HEK293 (cell line): ENCODE results near the gene AMPD3.

Experiments used
- GFI1B ChIP-seq: fragments of 450-650 bp; formaldehyde crosslinking; IDR thresholded peaks from 2 replicates; pipeline ENCODE4 v1.5.1; 2016; ENCODE audit warnings: missing biosample characterization, missing genetic modification characterization
- HOXC10 ChIP-seq: sonication (generic); formaldehyde crosslinking; IDR thresholded peaks from 2 replicates; pipeline ENCODE4 v1.8.1; 2023; ENCODE audit warnings: mild to moderate bottlenecking, missing genetic modification reagents
- IKZF3 ChIP-seq: fragments of 450-650 bp; IDR thresholded peaks from 2 replicates; pipeline ENCODE4 v1.5.0; 2018; ENCODE audit warnings: missing biosample characterization, mild to moderate bottlenecking, missing genetic modification characterization, moderate library complexity
- KLF16 ChIP-seq: fragments of 450-650 bp; formaldehyde crosslinking; IDR thresholded peaks from 2 replicates; pipeline ENCODE4 v1.5.1; 2017; ENCODE audit warnings: missing biosample characterization, missing genetic modification characterization
- ZBTB11 ChIP-seq: fragments of 450-650 bp; formaldehyde crosslinking; conservative IDR thresholded peaks from 2 replicates; pipeline ENCODE4 v1.5.1; 2016; ENCODE audit warnings: low read depth, missing biosample characterization, missing genetic modification characterization
- ZBTB20 ChIP-seq: fragments of 450-650 bp; formaldehyde crosslinking; IDR thresholded peaks from 2 replicates; pipeline ENCODE4 v1.5.1; 2016; ENCODE audit warnings: missing biosample characterization, missing genetic modification characterization
- ZFHX2 ChIP-seq: fragments of 450-650 bp; formaldehyde crosslinking; conservative IDR thresholded peaks from 2 replicates; pipeline ENCODE4 v1.5.1; 2016; ENCODE audit warnings: missing biosample characterization, missing genetic modification characterization
- ZNF121 ChIP-seq: fragments of 450-650 bp; formaldehyde crosslinking; IDR thresholded peaks from 2 replicates; pipeline ENCODE4 v1.5.1; 2016; ENCODE audit warnings: missing biosample characterization, missing genetic modification characterization
- ZNF140 ChIP-seq: fragments of 450-650 bp; formaldehyde crosslinking; IDR thresholded peaks from 2 replicates; pipeline ENCODE4 v1.5.1; 2016; ENCODE audit warnings: missing biosample characterization, missing genetic modification characterization
- ZNF155 ChIP-seq: fragments of 450-650 bp; formaldehyde crosslinking; IDR thresholded peaks from 2 replicates; pipeline ENCODE4 v1.5.1; 2016; ENCODE audit warnings: missing biosample characterization, missing genetic modification characterization
- ZNF157 ChIP-seq: fragments of 450-650 bp; formaldehyde crosslinking; IDR thresholded peaks from 2 replicates; pipeline ENCODE4 v1.5.1; 2016; ENCODE audit warnings: missing biosample characterization, missing genetic modification characterization
- ZNF280D ChIP-seq: fragments of 450-650 bp; formaldehyde crosslinking; IDR thresholded peaks from 2 replicates; pipeline ENCODE4 v1.5.1; 2016; ENCODE audit warnings: missing biosample characterization, missing genetic modification characterization
- ZNF311 ChIP-seq: fragments of 450-650 bp; formaldehyde crosslinking; IDR thresholded peaks from 2 replicates; pipeline ENCODE4 v1.5.1; 2017; ENCODE audit warnings: missing biosample characterization, missing genetic modification characterization, borderline replicate concordance
- ZNF37A ChIP-seq: fragments of 450-650 bp; IDR thresholded peaks from 2 replicates; pipeline ENCODE4 v1.5.1; 2018; ENCODE audit warnings: missing biosample characterization, missing genetic modification characterization
- ZNF404 ChIP-seq: fragments of 450-650 bp; formaldehyde crosslinking; IDR thresholded peaks from 2 replicates; pipeline ENCODE4 v1.5.1; 2017; ENCODE audit warnings: missing biosample characterization, missing genetic modification characterization
- ZNF426 ChIP-seq: fragments of 450-650 bp; formaldehyde crosslinking; IDR thresholded peaks from 2 replicates; pipeline ENCODE4 v1.5.1; 2017; ENCODE audit warnings: missing biosample characterization, missing genetic modification characterization, mild to moderate bottlenecking, inconsistent platforms, moderate library complexity
- ZNF621 ChIP-seq: fragments of 450-650 bp; formaldehyde crosslinking; IDR thresholded peaks from 2 replicates; pipeline ENCODE4 v1.5.1; 2017; ENCODE audit warnings: missing biosample characterization, missing genetic modification characterization
- ZNF76 ChIP-seq: fragments of 450-650 bp; formaldehyde crosslinking; IDR thresholded peaks from 2 replicates; pipeline ENCODE4; 2016; ENCODE audit warnings: low read depth, missing biosample characterization, missing genetic modification characterization, borderline replicate concordance
- ZNF776 ChIP-seq: fragments of 450-650 bp; formaldehyde crosslinking; IDR thresholded peaks from 2 replicates; pipeline ENCODE4 v1.5.0; 2017; ENCODE audit warnings: missing biosample characterization, missing genetic modification characterization, borderline replicate concordance
- ZNF785 ChIP-seq: fragments of 450-650 bp; formaldehyde crosslinking; IDR thresholded peaks from 2 replicates; pipeline ENCODE4 v1.5.1; 2016; ENCODE audit warnings: missing biosample characterization, missing genetic modification characterization
- ZSCAN16 ChIP-seq: fragments of 450-650 bp; formaldehyde crosslinking; IDR thresholded peaks from 2 replicates; pipeline ENCODE4 v1.5.1; 2016; ENCODE audit warnings: missing biosample characterization, missing genetic modification characterization
- ZSCAN23 ChIP-seq: fragments of 450-650 bp; formaldehyde crosslinking; IDR thresholded peaks from 2 replicates; pipeline ENCODE4 v1.5.1; 2016; ENCODE audit warnings: missing biosample characterization, missing genetic modification characterization
- TF ChIP-seq, protein P1 (sequence below): fragments of 450-650 bp; formaldehyde crosslinking; IDR thresholded peaks from 2 replicates; pipeline ENCODE4; 2016; ENCODE audit warnings: missing biosample characterization, missing genetic modification characterization
- TF ChIP-seq, protein P2 (sequence below): fragments of 450-650 bp; formaldehyde crosslinking; IDR thresholded peaks from 2 replicates; pipeline ENCODE4 v1.5.1; 2016; ENCODE audit warnings: missing biosample characterization, missing genetic modification characterization
- TF ChIP-seq, protein P3 (sequence below): fragments of 450-650 bp; formaldehyde crosslinking; IDR thresholded peaks from 2 replicates; pipeline ENCODE4 v1.5.1; 2016; ENCODE audit warnings: missing biosample characterization, missing genetic modification characterization
- TF ChIP-seq, protein P4 (sequence below): fragments of 450-650 bp; formaldehyde crosslinking; IDR thresholded peaks from 2 replicates; pipeline ENCODE4 v1.5.1; 2017; ENCODE audit warnings: missing biosample characterization, missing genetic modification characterization
- TF ChIP-seq, protein P5 (sequence below): fragments of 450-650 bp; formaldehyde crosslinking; IDR thresholded peaks from 2 replicates; pipeline ENCODE4 v1.5.1; 2016; ENCODE audit warnings: missing biosample characterization, missing genetic modification characterization

Gene AMPD3

GRCh38 chr11:10540915-10541560 lies 86.0 kb downstream of the AMPD3 start, which contains the start of gene RNF141 (continued):
- no peak for TF ChIP-seq GFI1B (tag by site-specific recombination)
- TF ChIP-seq, protein P1, sequence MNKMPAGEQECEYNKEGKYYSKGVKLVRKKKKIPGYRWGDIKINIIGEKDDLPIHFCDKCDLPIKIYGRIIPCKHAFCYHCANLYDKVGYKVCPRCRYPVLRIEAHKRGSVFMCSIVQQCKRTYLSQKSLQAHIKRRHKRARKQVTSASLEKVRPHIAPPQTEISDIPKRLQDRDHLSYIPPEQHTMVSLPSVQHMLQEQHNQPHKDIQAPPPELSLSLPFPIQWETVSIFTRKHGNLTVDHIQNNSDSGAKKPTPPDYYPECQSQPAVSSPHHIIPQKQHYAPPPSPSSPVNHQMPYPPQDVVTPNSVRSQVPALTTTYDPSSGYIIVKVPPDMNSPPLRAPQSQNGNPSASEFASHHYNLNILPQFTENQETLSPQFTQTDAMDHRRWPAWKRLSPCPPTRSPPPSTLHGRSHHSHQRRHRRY (tag by site-specific recombination), result no peak
- TF ChIP-seq, protein P2, sequence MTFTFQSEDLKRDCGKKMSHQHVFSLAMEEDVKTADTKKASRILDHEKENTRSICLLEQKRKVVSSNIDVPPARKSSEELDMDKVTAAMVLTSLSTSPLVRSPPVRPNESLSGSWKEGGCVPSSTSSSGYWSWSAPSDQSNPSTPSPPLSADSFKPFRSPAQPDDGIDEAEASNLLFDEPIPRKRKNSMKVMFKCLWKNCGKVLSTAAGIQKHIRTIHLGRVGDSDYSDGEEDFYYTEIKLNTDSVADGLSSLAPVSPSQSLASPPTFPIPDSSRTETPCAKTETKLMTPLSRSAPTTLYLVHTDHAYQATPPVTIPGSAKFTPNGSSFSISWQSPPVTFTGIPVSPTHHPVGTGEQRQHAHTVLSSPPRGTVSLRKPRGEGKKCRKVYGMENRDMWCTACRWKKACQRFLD (tag by site-specific recombination), result no peak
- TF ChIP-seq ZNF37A, result no peak
- TF ChIP-seq ZNF280D (tag by site-specific recombination), result no peak; the same call in 1 of the 2 replicates
- peak; percentile 47; the same call in 1 of the 2 replicates for TF ChIP-seq ZNF76 (tag by site-specific recombination)
- TF ChIP-seq, protein P3, sequence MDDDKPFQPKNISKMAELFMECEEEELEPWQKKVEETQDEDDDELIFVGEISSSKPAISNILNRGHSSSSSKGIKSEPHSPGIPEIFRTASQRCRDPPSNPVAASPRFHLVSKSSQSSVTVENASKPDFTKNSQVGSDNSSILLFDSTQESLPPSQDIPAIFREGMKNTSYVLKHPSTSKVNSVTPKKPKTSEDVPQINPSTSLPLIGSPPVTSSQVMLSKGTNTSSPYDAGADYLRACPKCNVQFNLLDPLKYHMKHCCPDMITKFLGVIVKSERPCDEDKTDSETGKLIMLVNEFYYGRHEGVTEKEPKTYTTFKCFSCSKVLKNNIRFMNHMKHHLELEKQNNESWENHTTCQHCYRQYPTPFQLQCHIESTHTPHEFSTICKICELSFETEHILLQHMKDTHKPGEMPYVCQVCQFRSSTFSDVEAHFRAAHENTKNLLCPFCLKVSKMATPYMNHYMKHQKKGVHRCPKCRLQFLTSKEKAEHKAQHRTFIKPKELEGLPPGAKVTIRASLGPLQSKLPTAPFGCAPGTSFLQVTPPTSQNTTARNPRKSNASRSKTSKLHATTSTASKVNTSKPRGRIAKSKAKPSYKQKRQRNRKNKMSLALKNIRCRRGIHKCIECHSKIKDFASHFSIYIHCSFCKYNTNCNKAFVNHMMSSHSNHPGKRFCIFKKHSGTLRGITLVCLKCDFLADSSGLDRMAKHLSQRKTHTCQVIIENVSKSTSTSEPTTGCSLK (tag by site-specific recombination), result no peak
- TF ChIP-seq ZNF140 (tag by site-specific recombination), result no peak
- TF ChIP-seq, protein P4, sequence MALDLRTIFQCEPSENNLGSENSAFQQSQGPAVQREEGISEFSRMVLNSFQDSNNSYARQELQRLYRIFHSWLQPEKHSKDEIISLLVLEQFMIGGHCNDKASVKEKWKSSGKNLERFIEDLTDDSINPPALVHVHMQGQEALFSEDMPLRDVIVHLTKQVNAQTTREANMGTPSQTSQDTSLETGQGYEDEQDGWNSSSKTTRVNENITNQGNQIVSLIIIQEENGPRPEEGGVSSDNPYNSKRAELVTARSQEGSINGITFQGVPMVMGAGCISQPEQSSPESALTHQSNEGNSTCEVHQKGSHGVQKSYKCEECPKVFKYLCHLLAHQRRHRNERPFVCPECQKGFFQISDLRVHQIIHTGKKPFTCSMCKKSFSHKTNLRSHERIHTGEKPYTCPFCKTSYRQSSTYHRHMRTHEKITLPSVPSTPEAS, result 0 out of 2 replicates have a peak, but pooled peaks have one; percentile 11
- TF ChIP-seq ZNF155 (tag by site-specific recombination), result no peak
- TF ChIP-seq ZSCAN23, result no peak
- TF ChIP-seq ZBTB11 (tag by site-specific recombination), result no peak
- TF ChIP-seq ZNF121 (tag by site-specific recombination), result no peak
- TF ChIP-seq ZNF785 (tag by site-specific recombination), result no peak
- TF ChIP-seq ZNF426, result no peak
- TF ChIP-seq ZNF311 (tag by site-specific recombination), result no peak
- TF ChIP-seq ZSCAN16 (tag by site-specific recombination), result no peak
- peak; percentile 64 for TF ChIP-seq ZBTB20
- TF ChIP-seq ZNF776 (tag by site-specific recombination), result no peak
- no peak for TF ChIP-seq IKZF3
- no peak for TF ChIP-seq ZNF157
- no peak for TF ChIP-seq ZNF621 (tag by site-specific recombination)
- TF ChIP-seq ZFHX2 (tag by site-specific recombination), result peak; percentile 31; the same call in 1 of the 2 replicates
- TF ChIP-seq, protein P5, sequence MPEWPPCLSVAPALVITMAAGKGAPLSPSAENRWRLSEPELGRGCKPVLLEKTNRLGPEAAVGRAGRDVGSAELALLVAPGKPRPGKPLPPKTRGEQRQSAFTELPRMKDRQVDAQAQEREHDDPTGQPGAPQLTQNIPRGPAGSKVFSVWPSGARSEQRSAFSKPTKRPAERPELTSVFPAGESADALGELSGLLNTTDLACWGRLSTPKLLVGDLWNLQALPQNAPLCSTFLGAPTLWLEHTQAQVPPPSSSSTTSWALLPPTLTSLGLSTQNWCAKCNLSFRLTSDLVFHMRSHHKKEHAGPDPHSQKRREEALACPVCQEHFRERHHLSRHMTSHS (tag by site-specific recombination), result no peak
- TF ChIP-seq ZNF404 (tag by site-specific recombination), result no peak
- 0 out of 2 replicates have a peak, but pooled peaks have one; percentile 47 for TF ChIP-seq HOXC10 (CRISPR knock-in tag)
- peak; percentile 87 for TF ChIP-seq KLF16 (tag by site-specific recombination)
